PFSK-1 (cell line): ENCODE data around the gene B4GALNT4.

Experiments
- FOXP2 ChIP-seq: optimal IDR thresholded peaks from 2 replicates; pipeline ENCODE3; 2011; ENCODE audit warnings: borderline replicate concordance, control low read depth, inconsistent platforms; ENCODE audit not compliant: insufficient read depth; ENCODE audit errors: extremely low read length, extremely low read depth
- POLR2AphosphoS5 ChIP-seq: IDR thresholded peaks from 2 replicates; pipeline ENCODE4 v1.6.1; 2012; ENCODE audit warnings: low read depth, mild to moderate bottlenecking, control low read depth, low read length, moderate library complexity
- REST ChIP-seq, 2 experiments: IDR thresholded peaks; 2 replicates each; pipeline versions ENCODE4 v1.6.1 to v1.8.0; 2011 to 2012; ENCODE audit warnings: low read depth in 2 of 2, low read length in 2 of 2, control low read depth in 1 of 2, inconsistent platforms in 1 of 2, mild to moderate bottlenecking in 1 of 2, moderate library complexity in 1 of 2; ENCODE audit not compliant: insufficient read depth in 1 of 2
- SIN3A ChIP-seq: IDR thresholded peaks from 2 replicates; pipeline ENCODE4 v1.6.1; 2012; ENCODE audit warnings: mild to moderate bottlenecking, low read length, moderate library complexity, borderline replicate concordance; ENCODE audit not compliant: insufficient read depth
- TAF1 ChIP-seq: IDR thresholded peaks from 2 replicates; pipeline ENCODE4 v1.6.1; 2012; ENCODE audit warnings: low read length, control low read depth, borderline replicate concordance; ENCODE audit not compliant: insufficient read depth

Gene B4GALNT4

DNA sequence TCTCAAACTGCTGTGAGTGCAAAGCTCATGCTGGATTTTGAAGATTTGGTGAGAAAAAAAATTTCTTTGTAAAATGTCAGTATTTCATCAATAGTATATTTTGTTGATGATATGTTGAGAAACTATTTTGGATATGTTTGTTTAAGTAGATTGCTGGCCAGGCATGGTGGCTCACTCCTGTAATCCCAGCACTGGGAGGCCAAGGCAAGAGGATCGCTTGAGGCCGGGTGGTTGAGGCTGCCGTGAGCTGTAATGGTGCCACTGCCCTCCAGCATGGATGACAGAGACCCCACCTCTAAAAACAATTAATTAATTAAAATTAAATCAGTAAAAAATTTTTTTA is 41.7 kb upstream of the B4GALNT4 start:
- no peak for TF ChIP-seq FOXP2
- TF ChIP-seq POLR2AphosphoS5, result no peak
- TF ChIP-seq REST (IDR thresholded peaks at IDR 0.05; ENCODE audit: insufficient read depth in 1 of 2, low read depth in 2 of 2, low read length in 2 of 2), result no peak
- no peak for TF ChIP-seq TAF1
- TF ChIP-seq SIN3A, result no peak

DNA sequence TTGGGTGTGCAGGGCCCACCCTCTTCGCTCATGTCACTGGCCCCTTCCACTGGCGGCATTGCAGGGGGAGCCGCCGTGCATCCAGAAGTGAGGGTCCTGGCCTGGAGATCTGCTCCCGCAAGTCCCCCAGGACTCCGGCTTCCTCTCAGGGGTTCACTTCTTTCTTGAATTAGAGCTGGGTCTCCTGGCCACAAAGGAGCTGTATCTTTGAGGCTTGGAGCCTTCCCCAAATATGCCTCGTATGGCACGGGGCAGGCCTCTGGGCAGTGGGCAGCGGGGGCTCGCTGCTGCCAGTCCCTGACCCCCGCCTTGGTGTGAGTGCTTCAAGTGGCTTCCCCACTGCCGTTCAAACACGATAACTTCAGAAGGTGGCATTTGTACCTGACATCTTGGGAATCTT is 41.3 kb upstream of the B4GALNT4 start:
- TF ChIP-seq FOXP2 (no peak), SIN3A (no peak), POLR2AphosphoS5 (no peak), TAF1 (no peak), REST (IDR thresholded peaks at IDR 0.05; ENCODE audit: insufficient read depth in 1 of 2, low read depth in 2 of 2, low read length in 2 of 2) (no peak)

GRCh38 chr11:329886-330253 is 39.4 kb upstream of the B4GALNT4 start:
- TF ChIP-seq TAF1 (no peak), FOXP2 (no peak), SIN3A (no peak), POLR2AphosphoS5 (no peak), REST (IDR thresholded peaks at IDR 0.05; ENCODE audit: insufficient read depth in 1 of 2, low read depth in 2 of 2, low read length in 2 of 2) (no peak)

GRCh38 chr11:330307-330693 is 39.0 kb upstream of the B4GALNT4 start:
- no peak for TF ChIP-seq SIN3A
- TF ChIP-seq FOXP2, result no peak

DNA sequence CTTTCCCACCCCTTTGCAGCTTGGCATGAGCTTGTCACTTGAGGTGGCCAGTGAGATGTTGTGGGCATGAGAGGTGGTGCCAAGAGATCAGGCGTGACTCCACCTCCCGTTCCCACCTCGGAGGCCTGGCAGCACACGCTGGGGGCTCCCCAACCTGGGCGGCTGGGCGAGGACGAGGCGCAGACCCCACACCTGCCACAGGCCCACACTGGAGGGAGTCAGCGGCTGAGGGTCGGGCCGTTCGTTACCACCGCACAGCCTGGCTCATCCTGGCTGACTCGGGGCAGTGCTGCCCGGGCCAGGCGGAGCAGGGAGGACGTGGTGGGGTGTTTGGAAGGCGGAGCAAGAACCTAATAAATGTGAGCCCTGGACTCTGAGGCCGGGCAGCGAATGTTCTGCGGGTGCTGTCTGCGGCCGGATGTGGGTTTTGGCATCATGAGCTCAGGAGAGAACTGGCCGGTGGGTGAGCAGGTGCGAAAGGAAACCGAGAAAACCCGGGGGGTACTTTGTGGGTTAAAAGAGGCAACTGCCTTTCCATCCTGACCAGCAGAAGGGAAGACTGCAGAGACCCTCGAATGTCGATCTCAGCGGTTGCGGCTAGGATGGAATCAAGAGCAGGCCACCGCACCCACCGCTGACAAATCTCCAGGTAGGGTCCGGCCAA is 38.5 kb upstream of the B4GALNT4 start:
- TF ChIP-seq REST (IDR thresholded peaks at IDR 0.05; ENCODE audit: insufficient read depth in 1 of 2, low read depth in 2 of 2, low read length in 2 of 2), result no peak
- no peak for TF ChIP-seq SIN3A
- no peak for TF ChIP-seq FOXP2
- no peak for TF ChIP-seq POLR2AphosphoS5
- no peak for TF ChIP-seq TAF1
